CD14-positive monocyte (primary cell): ENCODE measurements around the gene GNB4. TPM values are rescaled to one million over a fixed set of nuclear protein-coding genes. Genes with fewer than 3 reads are reported as not detected.

Experiments used
- DNase-seq, 3 donors: peaks; one replicate each; pipeline ENCODE4 v3.0.0-alpha.2; 2011 to 2022
- H2AFZ ChIP-seq: 2 replicates; pipeline ENCODE4 v1.6.0; 2012; ENCODE audit warnings: mild to moderate bottlenecking, low read depth, low read length, inconsistent platforms; ENCODE audit not compliant: insufficient read depth, poor library complexity, severe bottlenecking
- H3K27ac ChIP-seq, 2 donors: 1 replicate in 1 of 2; 2 replicates in 1 of 2; pipeline ENCODE4 v1.5.1; 2012 to 2013; ENCODE audit warnings: low read length in 2 of 2, control low read depth in 1 of 2, inconsistent platforms in 1 of 2, low read depth in 1 of 2, mild to moderate bottlenecking in 1 of 2
- H3K27me3 ChIP-seq, 2 donors: one replicate each; pipeline versions ENCODE4 v1.6.0 to v1.6.1; 2011 to 2013; ENCODE audit warnings: low read length in 2 of 2; ENCODE audit not compliant: control insufficient read depth in 2 of 2, insufficient read depth in 2 of 2
- H3K36me3 ChIP-seq, 2 donors: replicated peaks in 1 of 2; 1 replicate in 1 of 2; 2 replicates in 1 of 2; pipeline versions ENCODE4 v1.5.1 to v1.6.1; 2012 to 2013; ENCODE audit warnings: low read length in 2 of 2, control low read depth in 1 of 2, inconsistent platforms in 1 of 2, mild to moderate bottlenecking in 1 of 2; ENCODE audit not compliant: insufficient read depth in 2 of 2, control insufficient read depth in 1 of 2
- H3K4me1 ChIP-seq, 2 donors: 1 replicate in 1 of 2; 2 replicates in 1 of 2; pipeline versions ENCODE4 v1.5.1 to v1.6.1; 2012 to 2013; ENCODE audit warnings: low read length in 2 of 2, control low read depth in 1 of 2, inconsistent platforms in 1 of 2, mild to moderate bottlenecking in 1 of 2, moderate library complexity in 1 of 2; ENCODE audit not compliant: insufficient read depth in 2 of 2, control insufficient read depth in 1 of 2
- H3K4me2 ChIP-seq: replicated peaks from 2 replicates; pipeline ENCODE3; 2012; ENCODE audit warnings: low read length, moderate library complexity, mild to moderate bottlenecking; ENCODE audit not compliant: poor library complexity, severe bottlenecking; ENCODE audit errors: extremely low read depth
- H3K4me3 ChIP-seq, 3 experiments: fragments of 200-600 bp in 1 of 3; sonication (generic) in 1 of 3; replicated peaks in 1 of 3; 1 replicate in 2 of 3; 2 replicates in 1 of 3; pipeline ENCODE4 v1.5.1; 2011 to 2013; ENCODE audit warnings: low read length in 3 of 3, mild to moderate bottlenecking in 3 of 3, control low read depth in 2 of 3, low read depth in 2 of 3, inconsistent platforms in 1 of 3, moderate library complexity in 1 of 3
- H3K79me2 ChIP-seq: 2 replicates; pipeline ENCODE4 v1.6.0; 2012; ENCODE audit warnings: mild to moderate bottlenecking, control low read depth, inconsistent platforms, low read length, moderate library complexity; ENCODE audit not compliant: insufficient read depth
- H3K9ac ChIP-seq: 2 replicates; pipeline ENCODE4 v1.6.0; 2017; ENCODE audit warnings: low read length, mild to moderate bottlenecking; ENCODE audit not compliant: insufficient read depth, poor library complexity, severe bottlenecking
- H3K9me3 ChIP-seq, 2 donors: replicated peaks in 1 of 2; 1 replicate in 1 of 2; 2 replicates in 1 of 2; pipeline versions ENCODE4 v1.5.1 to v1.6.1; 2012 to 2013; ENCODE audit warnings: low read length in 2 of 2, control low read depth in 1 of 2; ENCODE audit not compliant: control insufficient read depth in 1 of 2, insufficient read depth in 1 of 2
- H4K20me1 ChIP-seq: 2 replicates; pipeline ENCODE4 v1.6.0; 2012; ENCODE audit warnings: mild to moderate bottlenecking, low read length, control low read depth, moderate library complexity; ENCODE audit not compliant: insufficient read depth
- H3K27ac Mint-ChIP-seq, 7 donors: one replicate each; pipeline ENCODE4 v1.8.0; 2020; ENCODE audit warnings: mild to moderate bottlenecking in 7 of 7, mixed read lengths in 7 of 7, moderate library complexity in 6 of 7, inconsistent platforms in 2 of 7
- H3K27me3 Mint-ChIP-seq, 3 donors: one replicate each; pipeline ENCODE4 v1.8.0; 2021 to 2022; ENCODE audit warnings: low read depth in 3 of 3, mild to moderate bottlenecking in 3 of 3, mixed read lengths in 3 of 3, moderate library complexity in 3 of 3, inconsistent platforms in 1 of 3
- H3K36me3 Mint-ChIP-seq, 2 donors: one replicate each; pipeline ENCODE4 v1.8.0; 2020; ENCODE audit warnings: mixed read lengths in 2 of 2, inconsistent platforms in 1 of 2, mild to moderate bottlenecking in 1 of 2
- H3K4me1 Mint-ChIP-seq: one replicate; pipeline ENCODE4 v1.8.0; 2020; ENCODE audit warnings: mild to moderate bottlenecking, mixed read lengths
- H3K4me3 Mint-ChIP-seq, 2 donors: one replicate each; pipeline ENCODE4 v1.8.0; 2020; ENCODE audit warnings: mild to moderate bottlenecking in 2 of 2, mixed read lengths in 2 of 2, moderate library complexity in 1 of 2
- H3K9me3 Mint-ChIP-seq, 7 donors: one replicate each; pipeline ENCODE4 v1.8.0; 2020 to 2022; ENCODE audit warnings: mixed read lengths in 7 of 7, mild to moderate bottlenecking in 6 of 7, moderate library complexity in 6 of 7, inconsistent platforms in 2 of 7
- CTCF ChIP-seq: fragments of 200-600 bp; IDR thresholded peaks from one replicate; pipeline ENCODE4 v1.8.0; 2022; ENCODE audit warnings: antibody characterized with exemption, mild to moderate bottlenecking
- WGBS: methylation state at CpG from one replicate; pipeline ENCODE4 v1.1.5; 2013; ENCODE audit warnings: missing lambda C conversion rate; ENCODE audit not compliant: insufficient coverage; 5-methylcytosine and 5-hydroxymethylcytosine counted together
- intact Hi-C, 2 donors: fragments of 100-400 bp; cut with micrococcal nuclease; formaldehyde crosslinking; loops; one replicate each; pipeline versions ENCODE4 v1.15.0 to v1.15.1; 2023
- polyA plus RNA-seq, 3 donors: library from polyadenylated mRNA; depleted of rRNA in 1 of 3; unstranded in 2 of 3; stranded (reverse) in 1 of 3; fragments of 300-500 nt in 2 of 3; fragments of >200 nt in 1 of 3; fragmentation: Illumina TruSeq in 2 of 3; gene quantifications; 1 replicate in 2 of 3; 2 replicates in 1 of 3; pipeline ENCODE4 v1.2.3, GENCODE V29; 2012 to 2021

GNB4 gene
- polyA plus RNA-seq, 3 donors: 15.4 to 65.1 (median 63.5) TPM

- Histone ChIP-seq H4K20me1 (no peaks in the 10 kb centered on the region), H3K4me1 (peaks cover 17 to 21% of the 10 kb centered on the region in 2 donors), H3K4me2 (peak overlapping the region; percentile 69), H3K9ac (no peak overlapping the region), H3K36me3 (no peaks in the 10 kb centered on the region), H2AFZ (peak overlapping the region; percentile 59), H3K27ac (peak overlapping the region; percentile 53 to 77), H3K27me3 (no peaks in the 10 kb centered on the region), H3K79me2 (no peaks in the 10 kb centered on the region), H3K4me3 (peak overlapping the region in 2 of 3 experiments; percentile 37 to 45), H3K9me3 (no peaks in the 10 kb centered on the region)
- no peaks in the 10 kb centered on the region for H3K36me3 Mint-ChIP-seq
- DNase-seq: peak; percentile 61 to 86 (median 76)
- no peak for TF ChIP-seq CTCF
- H3K4me1 Mint-ChIP-seq: peaks cover 16% of the 10 kb centered on the region
- H3K4me3 Mint-ChIP-seq: peak overlapping the region; percentile 2 to 78
- H3K9me3 Mint-ChIP-seq: peaks cover 0 to 5% (median 3%) of the 10 kb centered on the region in 7 donors
- WGBS: no CpG with 5 or more reads among the region's 4 CpGs
- peak overlapping the region; percentile 84 to 97 (median 94) for H3K27ac Mint-ChIP-seq
- intact Hi-C loops: no loop called here
- H3K27me3 Mint-ChIP-seq: no peaks in the 10 kb centered on the region
Observed at GRCh38 chr3:179473565-179473964, 22.3 kb upstream of the GNB4 start.

- no peaks in the 10 kb centered on the region for H4K20me1 ChIP-seq
- no peaks in the 10 kb centered on the region for H3K9me3 ChIP-seq
- peak overlapping the region in 2 of 3 experiments; percentile 16 to 57 for H3K4me3 ChIP-seq
- no peaks in the 10 kb centered on the region for H3K79me2 ChIP-seq
- Mint-ChIP-seq H3K36me3 (no peaks in the 10 kb centered on the region), H3K9me3 (no peaks in the 10 kb centered on the region), H3K27me3 (peaks cover 0 to 2% (median 0%) of the 10 kb centered on the region in 3 donors), H3K4me1 (peaks cover 21% of the 10 kb centered on the region), H3K27ac (peak overlapping the region in 3 of 7 donors; percentile 17 to 63 (median 20)), H3K4me3 (peak overlapping the region; percentile 72 to 87)
- H2AFZ ChIP-seq: peak overlapping the region; percentile 71
- H3K36me3 ChIP-seq: no peaks in the 10 kb centered on the region
- H3K4me2 ChIP-seq: peak overlapping the region; percentile 53
- no peak overlapping the region for H3K27ac ChIP-seq
- H3K27me3 ChIP-seq: no peaks in the 10 kb centered on the region
- peak in 1 of 3 donors; percentile 22 for DNase-seq
- H3K4me1 ChIP-seq: peaks cover 21 to 25% of the 10 kb centered on the region in 2 donors
- no CpG with 5 or more reads among the region's 19 CpGs for WGBS
- no peak overlapping the region for H3K9ac ChIP-seq
- TF ChIP-seq CTCF: no peak
- intact Hi-C loops: no loop called here
Observed at GRCh38 chr3:179464323-179465092, 13.2 kb upstream of the GNB4 start.
